SK-N-SH treated with all-trans-retinoic acid at 6 μM for 48 hours (cell line): ENCODE measurements around the gene SOX8.

ENCODE experiments used
- ATAC-seq: fragments of 200-7000 bp; cut with Tn5 transposase; 3 replicates; pipeline ENCODE4 v1.9.1; 2020; ENCODE audit warnings: mild to moderate bottlenecking, moderate library complexity
- ARNTL ChIP-seq: fragments of 450-650 bp; formaldehyde crosslinking; IDR thresholded peaks from 2 replicates; pipeline ENCODE4 v1.5.0; 2020; ENCODE audit warnings: low read depth, mild to moderate bottlenecking, moderate library complexity, borderline replicate concordance
- BACH2 ChIP-seq: fragments of 250-450 bp; sonication (Bioruptor Pico); IDR thresholded peaks from 2 replicates; pipeline ENCODE4 v1.9.0; 2021; ENCODE audit warnings: mild to moderate bottlenecking, borderline replicate concordance
- CSDC2 ChIP-seq: fragments of 250-450 bp; sonication (Bioruptor Pico); IDR thresholded peaks from 2 replicates; pipeline ENCODE4 v1.5.0; 2020; ENCODE audit warnings: mild to moderate bottlenecking, moderate library complexity
- ESRRG ChIP-seq: fragments of 250-450 bp; sonication (Bioruptor Pico); IDR thresholded peaks from 2 replicates; pipeline ENCODE4 v1.6.1; 2021; ENCODE audit warnings: mild to moderate bottlenecking
- ISL1 ChIP-seq: fragments of 250-450 bp; sonication (Bioruptor Pico); IDR thresholded peaks from 2 replicates; pipeline ENCODE4 v2.1.2; 2022; ENCODE audit warnings: mild to moderate bottlenecking, moderate library complexity
- OSR1 ChIP-seq: fragments of 250-450 bp; sonication (Bioruptor Pico); IDR thresholded peaks from 2 replicates; pipeline ENCODE4 v1.8.0; 2022; ENCODE audit warnings: moderate library complexity, mild to moderate bottlenecking, inconsistent platforms
- PPARA ChIP-seq: fragments of 250-450 bp; sonication (Bioruptor Pico); IDR thresholded peaks from 2 replicates; pipeline ENCODE4 v1.5.0; 2020; ENCODE audit warnings: mild to moderate bottlenecking, borderline replicate concordance
- RARB ChIP-seq: fragments of 250-450 bp; sonication (Bioruptor Pico); IDR thresholded peaks from 2 replicates; pipeline ENCODE4 v1.8.0; 2021; ENCODE audit warnings: mild to moderate bottlenecking, moderate library complexity
- SNAI2 ChIP-seq: fragments of 250-450 bp; sonication (Bioruptor Pico); IDR thresholded peaks from 2 replicates; pipeline ENCODE4 v1.5.0; 2020; ENCODE audit warnings: mild to moderate bottlenecking, moderate library complexity
- TCF4 ChIP-seq: fragments of 250-450 bp; sonication (Bioruptor Pico); IDR thresholded peaks from 2 replicates; pipeline ENCODE4 v1.8.0; 2021; ENCODE audit warnings: mild to moderate bottlenecking, moderate library complexity, borderline replicate concordance
- TOX ChIP-seq: fragments of 250-450 bp; sonication (Bioruptor Pico); IDR thresholded peaks from 2 replicates; pipeline ENCODE4 v1.8.0; 2021; ENCODE audit warnings: mild to moderate bottlenecking, moderate library complexity, borderline replicate concordance
- ZC3H10 ChIP-seq: fragments of 250-450 bp; sonication (Bioruptor Pico); IDR thresholded peaks from 2 replicates; pipeline ENCODE4 v1.5.1; 2021; ENCODE audit warnings: mild to moderate bottlenecking, moderate library complexity
- ZFP3 ChIP-seq: fragments of 250-450 bp; sonication (Bioruptor Pico); IDR thresholded peaks from 2 replicates; pipeline ENCODE4 v1.5.0; 2020; ENCODE audit warnings: mild to moderate bottlenecking, moderate library complexity
- ZFP30 ChIP-seq: fragments of 450-650 bp; formaldehyde crosslinking; IDR thresholded peaks from 2 replicates; pipeline ENCODE4 v1.5.0; 2022; ENCODE audit warnings: mild to moderate bottlenecking, moderate library complexity
- ZNF565 ChIP-seq: fragments of 450-650 bp; formaldehyde crosslinking; conservative IDR thresholded peaks from 2 replicates; pipeline ENCODE4 v1.5.0; 2020; ENCODE audit warnings: low read depth, mild to moderate bottlenecking, moderate library complexity
- ZNF70 ChIP-seq: fragments of 450-650 bp; formaldehyde crosslinking; IDR thresholded peaks from 2 replicates; pipeline ENCODE4 v1.5.0; 2020; ENCODE audit warnings: mild to moderate bottlenecking, moderate library complexity
- TF ChIP-seq, protein P1 (sequence below): fragments of 250-450 bp; sonication (Bioruptor Pico); IDR thresholded peaks from 2 replicates; pipeline ENCODE4 v1.8.0; 2021; ENCODE audit warnings: low read depth, mild to moderate bottlenecking, moderate library complexity, borderline replicate concordance
- TF ChIP-seq, protein P2 (sequence below): fragments of 250-450 bp; sonication (Bioruptor Pico); IDR thresholded peaks from 2 replicates; pipeline ENCODE4 v1.5.1; 2020; ENCODE audit warnings: low read depth, mild to moderate bottlenecking, moderate library complexity
- TF ChIP-seq, protein P3 (sequence below): fragments of 250-450 bp; sonication (Bioruptor Pico); IDR thresholded peaks from 2 replicates; pipeline ENCODE4 v1.5.1; 2021; ENCODE audit warnings: mild to moderate bottlenecking, moderate library complexity

Gene SOX8

GRCh38 chr16:966035-966434, 15.5 kb upstream of the SOX8 start:
- no peak for ATAC-seq
- TF ChIP-seq, protein P1, sequence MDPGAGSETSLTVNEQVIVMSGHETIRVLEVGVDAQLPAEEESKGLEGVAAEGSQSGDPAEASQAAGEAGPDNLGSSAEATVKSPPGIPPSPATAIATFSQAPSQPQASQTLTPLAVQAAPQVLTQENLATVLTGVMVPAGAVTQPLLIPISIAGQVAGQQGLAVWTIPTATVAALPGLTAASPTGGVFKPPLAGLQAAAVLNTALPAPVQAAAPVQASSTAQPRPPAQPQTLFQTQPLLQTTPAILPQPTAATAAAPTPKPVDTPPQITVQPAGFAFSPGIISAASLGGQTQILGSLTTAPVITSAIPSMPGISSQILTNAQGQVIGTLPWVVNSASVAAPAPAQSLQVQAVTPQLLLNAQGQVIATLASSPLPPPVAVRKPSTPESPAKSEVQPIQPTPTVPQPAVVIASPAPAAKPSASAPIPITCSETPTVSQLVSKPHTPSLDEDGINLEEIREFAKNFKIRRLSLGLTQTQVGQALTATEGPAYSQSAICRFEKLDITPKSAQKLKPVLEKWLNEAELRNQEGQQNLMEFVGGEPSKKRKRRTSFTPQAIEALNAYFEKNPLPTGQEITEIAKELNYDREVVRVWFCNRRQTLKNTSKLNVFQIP (CRISPR knock-in tag), result no peak
- no peak for TF ChIP-seq ARNTL (CRISPR knock-in tag)

- no peak for ATAC-seq
These were observed 15.1 kb upstream of the SOX8 start for GRCh38 chr16:966505-966904.

DNA sequence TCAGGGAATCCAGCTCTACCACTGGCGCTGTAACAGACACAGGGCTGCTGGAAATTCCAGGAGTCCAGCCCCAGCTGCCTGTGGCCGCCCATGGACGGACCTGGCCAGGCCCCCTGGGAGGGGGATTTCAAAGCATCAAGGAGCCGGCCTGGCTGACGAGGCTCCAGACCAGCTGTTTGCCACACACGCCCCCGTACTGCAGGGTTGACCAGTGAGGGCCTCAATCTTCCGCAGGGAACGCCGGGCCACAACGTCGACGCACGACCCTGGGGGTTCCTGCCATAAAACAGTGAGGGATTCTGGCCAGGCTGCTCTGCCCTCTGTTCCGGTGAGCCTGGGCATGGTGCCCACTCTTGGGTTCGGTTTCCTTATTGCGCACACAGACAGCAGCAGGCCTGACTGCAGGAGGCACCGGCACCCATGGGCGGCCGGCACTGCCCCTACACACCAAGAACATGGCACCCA, 14.5 kb upstream of the SOX8 start:
- no peak for TF ChIP-seq TCF4 (CRISPR knock-in tag)
- TF ChIP-seq ISL1 (CRISPR knock-in tag), result no peak
- TF ChIP-seq, protein P2, sequence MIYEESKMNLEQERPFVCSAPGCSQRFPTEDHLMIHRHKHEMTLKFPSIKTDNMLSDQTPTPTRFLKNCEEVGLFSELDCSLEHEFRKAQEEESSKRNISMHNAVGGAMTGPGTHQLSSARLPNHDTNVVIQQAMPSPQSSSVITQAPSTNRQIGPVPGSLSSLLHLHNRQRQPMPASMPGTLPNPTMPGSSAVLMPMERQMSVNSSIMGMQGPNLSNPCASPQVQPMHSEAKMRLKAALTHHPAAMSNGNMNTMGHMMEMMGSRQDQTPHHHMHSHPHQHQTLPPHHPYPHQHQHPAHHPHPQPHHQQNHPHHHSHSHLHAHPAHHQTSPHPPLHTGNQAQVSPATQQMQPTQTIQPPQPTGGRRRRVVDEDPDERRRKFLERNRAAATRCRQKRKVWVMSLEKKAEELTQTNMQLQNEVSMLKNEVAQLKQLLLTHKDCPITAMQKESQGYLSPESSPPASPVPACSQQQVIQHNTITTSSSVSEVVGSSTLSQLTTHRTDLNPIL (CRISPR knock-in tag), result no peak
- TF ChIP-seq PPARA, result no peak
- no peak for TF ChIP-seq ZC3H10 (CRISPR knock-in tag)
- ATAC-seq, result no peak

More at GRCh38 chr16:966505-966904, 15.1 kb upstream of the SOX8 start:
- TF ChIP-seq RARB (CRISPR knock-in tag), result no peak
- TF ChIP-seq, protein P2 (CRISPR knock-in tag), result no peak

DNA sequence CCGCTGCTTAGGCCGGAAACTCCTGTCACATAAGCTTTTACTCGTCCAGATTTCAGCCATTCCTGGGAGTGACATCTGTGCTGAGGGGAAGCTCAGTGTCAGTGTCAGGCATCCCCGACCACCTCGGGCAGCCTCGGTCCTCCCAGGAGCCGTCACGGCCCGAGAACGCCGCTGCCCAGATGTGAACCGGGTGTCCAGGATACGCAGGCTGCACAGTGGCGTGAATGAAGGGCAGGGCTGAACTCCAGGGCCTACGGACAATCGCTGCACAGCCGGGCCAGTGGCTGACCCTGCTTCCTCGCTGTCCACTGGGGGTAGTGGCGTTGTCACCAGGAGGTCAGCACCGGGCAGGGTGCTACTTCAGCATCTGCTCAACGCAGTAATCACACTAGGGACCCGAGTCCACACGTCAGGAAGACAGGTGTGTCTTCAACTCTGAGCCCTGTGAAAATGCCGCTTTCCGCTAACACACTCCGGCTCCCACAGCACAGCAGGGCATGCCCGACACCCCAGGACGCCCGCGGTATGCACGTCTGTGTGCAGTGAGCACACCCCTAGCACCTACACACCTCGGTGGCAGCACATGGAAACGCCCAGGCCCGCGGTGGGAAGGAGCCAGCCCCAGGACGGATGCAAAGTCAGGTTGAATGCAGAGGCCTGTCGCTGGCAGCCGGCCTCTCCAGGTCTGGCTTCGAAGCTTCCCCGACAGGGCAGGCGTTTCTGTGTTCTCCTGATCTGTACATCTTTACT, 13.8 kb upstream of the SOX8 start:
- TF ChIP-seq OSR1, result no peak
- TF ChIP-seq TCF4 (CRISPR knock-in tag), result no peak
- ATAC-seq, result no peak

GRCh38 chr16:968620-969019, 12.9 kb upstream of the SOX8 start:
- TF ChIP-seq BACH2, result no peak
- TF ChIP-seq ZC3H10 (CRISPR knock-in tag), result no peak
- no peak for TF ChIP-seq SNAI2 (CRISPR knock-in tag)
- TF ChIP-seq ZNF70 (CRISPR knock-in tag), result no peak
- TF ChIP-seq OSR1, result no peak
- TF ChIP-seq, protein P1 (CRISPR knock-in tag), result no peak
- TF ChIP-seq ZFP30, result no peak
- TF ChIP-seq TOX, result no peak
- no peak for TF ChIP-seq CSDC2 (CRISPR knock-in tag)
- no peak for TF ChIP-seq PPARA
- no peak for TF ChIP-seq ZNF565 (CRISPR knock-in tag)
- TF ChIP-seq, protein P2 (CRISPR knock-in tag), result no peak
- no peak for TF ChIP-seq ESRRG (CRISPR knock-in tag)
- TF ChIP-seq, protein P3, sequence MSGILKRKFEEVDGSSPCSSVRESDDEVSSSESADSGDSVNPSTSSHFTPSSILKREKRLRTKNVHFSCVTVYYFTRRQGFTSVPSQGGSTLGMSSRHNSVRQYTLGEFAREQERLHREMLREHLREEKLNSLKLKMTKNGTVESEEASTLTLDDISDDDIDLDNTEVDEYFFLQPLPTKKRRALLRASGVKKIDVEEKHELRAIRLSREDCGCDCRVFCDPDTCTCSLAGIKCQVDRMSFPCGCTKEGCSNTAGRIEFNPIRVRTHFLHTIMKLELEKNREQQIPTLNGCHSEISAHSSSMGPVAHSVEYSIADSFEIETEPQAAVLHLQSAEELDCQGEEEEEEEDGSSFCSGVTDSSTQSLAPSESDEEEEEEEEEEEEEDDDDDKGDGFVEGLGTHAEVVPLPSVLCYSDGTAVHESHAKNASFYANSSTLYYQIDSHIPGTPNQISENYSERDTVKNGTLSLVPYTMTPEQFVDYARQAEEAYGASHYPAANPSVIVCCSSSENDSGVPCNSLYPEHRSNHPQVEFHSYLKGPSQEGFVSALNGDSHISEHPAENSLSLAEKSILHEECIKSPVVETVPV (CRISPR knock-in tag), result no peak
- no peak for TF ChIP-seq ZFP3 (CRISPR knock-in tag)
- TF ChIP-seq, all 23 proteins: peak for 0
- ATAC-seq, result no peak
